Skeletal muscle tissue (tissue), 4 donors: ENCODE results near the gene GLI3. TPM values are rescaled to one million over a fixed set of nuclear protein-coding genes. Genes with fewer than 3 reads are reported as not detected.

Experiments used
- H3K27ac ChIP-seq: one replicate; pipeline ENCODE4 v1.7.0; 2013; ENCODE audit warnings: mild to moderate bottlenecking, low read depth, low read length, inconsistent platforms
- H3K27me3 ChIP-seq, 3 donors: one replicate each; pipeline ENCODE4 v1.7.0; 2013; ENCODE audit warnings: low read length in 3 of 3; ENCODE audit not compliant: control insufficient read depth in 3 of 3, insufficient read depth in 3 of 3
- H3K36me3 ChIP-seq, 3 donors: one replicate each; pipeline ENCODE4 v1.7.0; 2013; ENCODE audit warnings: low read length in 3 of 3; ENCODE audit not compliant: control insufficient read depth in 3 of 3, insufficient read depth in 3 of 3
- H3K4me1 ChIP-seq, 3 donors: one replicate each; pipeline ENCODE4 v1.7.0; 2013; ENCODE audit warnings: low read length in 3 of 3, mild to moderate bottlenecking in 3 of 3; ENCODE audit not compliant: control insufficient read depth in 3 of 3, insufficient read depth in 3 of 3
- H3K4me3 ChIP-seq, 3 donors: one replicate each; pipeline ENCODE4 v1.7.0; 2013; ENCODE audit warnings: low read length in 3 of 3
- H3K9ac ChIP-seq, 3 donors: one replicate each; pipeline ENCODE4 v1.7.0; 2013; ENCODE audit warnings: low read length in 3 of 3, mild to moderate bottlenecking in 3 of 3, moderate library complexity in 2 of 3, low read depth in 1 of 3
- H3K9me3 ChIP-seq, 3 donors: one replicate each; pipeline ENCODE4 v1.7.0; 2013; ENCODE audit warnings: low read length in 3 of 3; ENCODE audit not compliant: control insufficient read depth in 3 of 3
- total RNA-seq: library from RNA; depleted of rRNA; stranded (reverse); fragments of >200 nt; gene quantifications from one replicate; pipeline ENCODE4 v1.2.3, GENCODE V29; 2014
- donor health status: Osteomylitis.

GLI3 gene
- total RNA-seq, 1 donor from 2014 or later, result 13.6 TPM

DNA sequence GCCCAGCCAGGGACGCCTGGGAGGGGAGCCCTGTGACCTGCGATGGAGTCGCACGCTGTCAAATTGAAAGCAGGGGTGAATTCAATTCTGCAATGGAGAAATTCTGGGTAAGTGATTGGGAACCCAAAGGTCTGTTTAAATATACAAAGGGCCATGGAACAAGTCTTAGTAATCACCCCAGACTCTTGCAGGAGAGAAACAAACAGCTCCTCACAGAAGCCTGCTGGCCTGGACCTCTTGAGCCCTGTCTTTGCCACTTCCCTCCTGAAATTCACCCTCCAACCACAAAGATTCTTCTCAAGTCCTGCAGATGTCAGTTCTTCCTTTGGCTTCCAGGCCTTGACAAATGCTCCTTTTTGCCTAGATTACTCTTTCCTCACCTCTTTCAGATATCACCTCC, 97.3 kb downstream of the GLI3 start:
- Histone ChIP-seq H3K27ac (no peak overlapping the region), H3K4me3 (no peak overlapping the region), H3K9ac (no peak overlapping the region)

DNA sequence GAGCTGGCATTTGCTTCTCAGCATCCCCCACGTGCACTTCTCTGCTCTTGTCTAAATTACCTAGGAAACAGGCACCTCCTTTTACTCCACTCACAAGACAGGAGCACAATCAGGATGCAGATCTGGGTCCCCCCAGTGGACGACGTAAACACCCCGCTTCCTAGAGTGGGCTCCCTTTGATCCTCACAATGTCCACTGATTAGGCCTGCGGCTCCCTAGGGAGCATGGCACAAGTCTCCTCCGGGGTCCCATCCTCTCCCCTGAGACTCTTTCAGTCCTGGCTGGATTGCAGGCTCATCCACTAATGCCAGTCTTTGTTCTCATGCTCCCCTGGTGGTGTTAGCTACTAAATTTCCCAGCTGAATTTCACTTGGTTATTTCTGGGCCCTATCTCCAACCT, 98.3 kb downstream of the GLI3 start:
- peaks cover 0 to 4% (median 4%) of the 10 kb centered on the region in 3 donors for H3K4me1 ChIP-seq
- no peaks in the 10 kb centered on the region for H3K36me3 ChIP-seq
- no peaks in the 10 kb centered on the region for H3K9me3 ChIP-seq
- H3K27me3 ChIP-seq, result no peaks in the 10 kb centered on the region
- no peak overlapping the region for H3K9ac ChIP-seq
- H3K27ac ChIP-seq, result no peak overlapping the region
- H3K4me3 ChIP-seq, result no peak overlapping the region

More for the DNA sequence above, 97.3 kb downstream of the GLI3 start:
- no peaks in the 10 kb centered on the region for H3K27me3 ChIP-seq
- no peaks in the 10 kb centered on the region for H3K36me3 ChIP-seq
- peaks cover 0 to 4% (median 4%) of the 10 kb centered on the region in 3 donors for H3K4me1 ChIP-seq
- no peaks in the 10 kb centered on the region for H3K9me3 ChIP-seq

DNA sequence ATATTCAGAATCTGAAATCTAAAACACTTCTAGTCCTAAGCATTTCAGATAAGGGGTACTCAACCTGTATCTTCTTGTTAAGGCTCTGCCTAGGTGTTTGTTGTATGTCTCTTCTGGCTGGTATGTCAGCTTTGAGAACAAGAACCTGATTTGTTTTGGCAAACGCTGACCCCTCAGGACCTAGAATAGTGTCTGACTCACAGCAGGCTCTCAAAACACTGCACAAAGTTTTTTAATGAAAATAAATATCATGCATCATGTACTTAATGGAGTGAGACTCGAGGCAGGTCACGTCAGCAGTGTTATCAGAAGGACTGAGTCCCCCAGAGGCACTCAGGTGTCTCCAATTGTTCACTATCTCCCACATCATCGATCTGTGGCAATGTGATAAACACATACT, 99.1 kb downstream of the GLI3 start:
- Histone ChIP-seq H3K27ac (no peak overlapping the region), H3K36me3 (no peaks in the 10 kb centered on the region), H3K27me3 (no peaks in the 10 kb centered on the region), H3K9ac (no peak overlapping the region), H3K9me3 (no peaks in the 10 kb centered on the region), H3K4me3 (no peak overlapping the region), H3K4me1 (peaks cover 0 to 4% (median 4%) of the 10 kb centered on the region in 3 donors)

DNA sequence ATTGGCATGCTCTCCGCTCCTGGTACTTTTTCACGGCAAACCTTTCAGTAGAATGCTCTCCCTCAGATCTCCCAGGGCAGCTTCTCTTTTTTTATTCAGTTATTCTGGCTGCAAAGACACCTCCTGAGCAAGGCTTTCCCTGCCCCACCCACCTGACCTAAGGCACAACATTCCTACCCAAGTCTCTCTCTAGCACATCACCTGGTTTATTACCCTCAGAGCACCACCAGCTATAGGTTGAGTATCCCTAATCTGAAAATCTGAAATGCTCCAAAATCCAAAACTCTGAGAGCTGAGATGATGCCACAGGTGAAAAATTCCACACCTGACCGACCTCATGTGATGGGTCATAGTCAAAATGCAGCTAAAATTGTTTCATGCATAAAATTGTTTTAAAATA, 99.6 kb downstream of the GLI3 start:
- peaks cover 0 to 4% (median 4%) of the 10 kb centered on the region in 3 donors for H3K4me1 ChIP-seq
- H3K4me3 ChIP-seq, result no peak overlapping the region
- H3K9me3 ChIP-seq, result no peaks in the 10 kb centered on the region

DNA sequence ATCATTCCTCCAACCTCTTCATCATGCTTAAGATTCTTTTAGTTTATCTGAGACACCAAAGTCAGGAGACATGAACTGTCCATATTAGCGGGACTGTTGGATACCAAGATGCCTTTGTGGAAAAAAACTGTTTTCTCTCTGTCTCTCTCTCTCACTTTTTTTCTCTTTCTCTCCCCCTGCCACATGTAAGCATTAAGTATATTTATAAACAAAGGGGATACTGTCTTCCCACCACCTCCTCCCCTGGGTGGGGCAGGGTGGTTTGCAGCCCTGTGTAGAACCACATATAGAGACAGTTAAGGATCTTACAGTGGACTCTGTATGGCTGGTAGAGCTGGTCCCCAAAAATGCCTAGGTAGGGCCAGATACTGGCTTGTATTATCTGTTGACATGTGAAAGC, 101.3 kb downstream of the GLI3 start:
- Histone ChIP-seq H3K4me3 (no peak overlapping the region), H3K9ac (no peak overlapping the region), H3K4me1 (peaks cover 0 to 4% (median 4%) of the 10 kb centered on the region in 3 donors), H3K27me3 (no peaks in the 10 kb centered on the region), H3K9me3 (peaks cover 0 to 4% (median 0%) of the 10 kb centered on the region in 3 donors), H3K27ac (no peak overlapping the region), H3K36me3 (peaks cover 0 to 3% (median 0%) of the 10 kb centered on the region in 3 donors)

More for the DNA sequence above, 99.6 kb downstream of the GLI3 start:
- no peaks in the 10 kb centered on the region for H3K27me3 ChIP-seq
- no peak overlapping the region for H3K27ac ChIP-seq
- H3K9ac ChIP-seq, result no peak overlapping the region
- no peaks in the 10 kb centered on the region for H3K36me3 ChIP-seq

DNA sequence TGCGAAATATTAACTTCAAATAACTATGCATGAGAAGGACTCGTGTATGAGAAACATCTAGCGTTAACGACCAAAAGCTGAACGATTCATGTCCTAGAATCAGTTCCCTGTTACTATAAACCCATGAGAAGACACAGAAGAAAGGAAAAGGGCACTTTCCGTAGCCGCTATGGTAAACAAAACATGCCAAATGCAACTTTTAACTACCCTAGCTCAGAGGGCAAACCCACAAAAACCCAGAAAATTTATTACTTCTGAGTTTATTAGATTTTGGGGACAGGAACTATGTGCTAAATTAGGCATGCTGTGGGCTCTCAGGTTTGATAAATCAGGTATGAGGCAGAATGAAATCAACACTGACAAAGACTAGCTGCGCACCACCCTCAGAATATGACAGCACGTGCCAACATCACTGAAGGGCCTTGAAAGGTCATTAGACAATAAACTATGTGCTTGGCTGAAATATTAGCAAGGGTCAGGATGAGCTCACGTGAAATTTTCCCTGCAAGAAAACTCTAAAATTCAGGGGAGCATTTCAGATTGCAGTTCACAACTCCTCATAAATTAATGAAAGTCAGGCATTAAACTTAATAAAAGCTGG, 102.6 kb downstream of the GLI3 start:
- Histone ChIP-seq H3K4me3 (no peak overlapping the region), H3K9ac (no peak overlapping the region), H3K9me3 (peaks cover 0 to 4% (median 0%) of the 10 kb centered on the region in 3 donors), H3K27ac (no peak overlapping the region), H3K4me1 (peaks cover 0 to 4% (median 4%) of the 10 kb centered on the region in 3 donors), H3K36me3 (peaks cover 0 to 3% (median 0%) of the 10 kb centered on the region in 3 donors), H3K27me3 (no peaks in the 10 kb centered on the region)

DNA sequence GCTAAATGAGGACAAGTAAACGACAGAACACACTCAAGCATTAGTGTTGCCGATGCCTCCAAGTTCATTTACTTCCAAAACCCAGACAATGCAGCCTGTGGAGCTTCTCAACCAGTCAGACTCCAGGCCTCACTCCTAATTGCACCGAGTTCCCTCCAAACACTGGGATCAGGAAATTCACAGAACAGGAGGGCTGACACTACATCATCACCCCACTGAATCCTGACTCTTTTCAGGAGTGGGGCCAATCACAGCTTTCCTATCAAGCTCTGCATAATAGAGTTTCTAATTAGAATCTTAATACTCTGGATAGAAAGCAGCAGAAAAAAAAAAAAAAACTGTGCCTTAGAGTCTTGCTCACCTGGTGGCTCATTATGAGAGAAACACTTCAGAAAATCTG, 103.7 kb downstream of the GLI3 start:
- no peak overlapping the region for H3K27ac ChIP-seq
- H3K4me1 ChIP-seq, result peaks cover 0 to 4% (median 0%) of the 10 kb centered on the region in 3 donors
- peaks cover 0 to 3% (median 0%) of the 10 kb centered on the region in 3 donors for H3K36me3 ChIP-seq
- H3K9me3 ChIP-seq, result peaks cover 0 to 4% (median 0%) of the 10 kb centered on the region in 3 donors
- no peaks in the 10 kb centered on the region for H3K27me3 ChIP-seq
- H3K9ac ChIP-seq, result no peak overlapping the region
- no peak overlapping the region for H3K4me3 ChIP-seq

DNA sequence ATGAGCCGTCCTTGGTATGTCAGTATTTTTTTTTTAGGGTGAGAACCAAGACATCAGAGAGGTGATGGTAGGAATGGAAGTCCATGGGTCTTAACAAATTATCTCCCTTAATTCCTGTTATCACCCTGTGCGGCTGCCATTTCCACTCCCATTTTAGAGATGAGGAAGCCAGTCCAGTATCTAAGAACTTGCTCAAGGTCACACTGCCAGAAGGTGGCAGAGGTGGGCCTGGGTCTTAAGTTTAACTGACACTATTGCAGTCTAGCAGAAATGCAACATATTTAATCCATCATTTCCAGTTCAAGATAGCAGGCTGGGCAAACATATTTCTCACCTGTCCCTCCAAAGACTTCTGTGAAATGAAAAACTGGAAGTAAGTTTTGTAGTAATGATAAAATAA, 108.3 kb downstream of the GLI3 start:
- H3K27me3 ChIP-seq, result no peaks in the 10 kb centered on the region
- H3K4me3 ChIP-seq, result no peak overlapping the region
- H3K27ac ChIP-seq, result no peak overlapping the region
- peaks cover 0 to 3% (median 0%) of the 10 kb centered on the region in 3 donors for H3K36me3 ChIP-seq
- H3K9me3 ChIP-seq, result peaks cover 0 to 4% (median 0%) of the 10 kb centered on the region in 3 donors
- H3K9ac ChIP-seq, result no peak overlapping the region
- H3K4me1 ChIP-seq, result no peaks in the 10 kb centered on the region

DNA sequence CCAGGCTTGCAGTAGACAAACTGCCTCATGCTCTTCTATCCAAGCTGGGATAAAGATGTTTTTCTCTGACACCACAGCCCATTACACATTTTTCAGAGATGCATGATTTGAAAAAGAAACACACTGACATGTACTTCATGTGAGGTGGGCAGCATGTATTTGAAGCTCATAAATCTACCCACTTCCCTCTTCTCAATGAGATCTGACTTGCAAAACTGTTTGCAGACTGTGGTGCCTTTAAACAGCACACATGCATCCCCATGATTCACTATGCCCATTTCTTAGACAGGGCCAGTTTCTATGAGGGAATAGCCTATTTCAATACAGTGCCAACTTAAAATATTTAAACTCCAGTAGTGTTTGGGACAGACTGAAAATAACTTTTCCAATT, 109.8 kb downstream of the GLI3 start:
- peaks cover 0 to 4% (median 0%) of the 10 kb centered on the region in 3 donors for H3K9me3 ChIP-seq
- H3K36me3 ChIP-seq, result peaks cover 0 to 3% (median 0%) of the 10 kb centered on the region in 3 donors
- H3K9ac ChIP-seq, result no peak overlapping the region
- no peaks in the 10 kb centered on the region for H3K4me1 ChIP-seq
- no peak overlapping the region for H3K4me3 ChIP-seq
- no peaks in the 10 kb centered on the region for H3K27me3 ChIP-seq
- no peak overlapping the region for H3K27ac ChIP-seq

DNA sequence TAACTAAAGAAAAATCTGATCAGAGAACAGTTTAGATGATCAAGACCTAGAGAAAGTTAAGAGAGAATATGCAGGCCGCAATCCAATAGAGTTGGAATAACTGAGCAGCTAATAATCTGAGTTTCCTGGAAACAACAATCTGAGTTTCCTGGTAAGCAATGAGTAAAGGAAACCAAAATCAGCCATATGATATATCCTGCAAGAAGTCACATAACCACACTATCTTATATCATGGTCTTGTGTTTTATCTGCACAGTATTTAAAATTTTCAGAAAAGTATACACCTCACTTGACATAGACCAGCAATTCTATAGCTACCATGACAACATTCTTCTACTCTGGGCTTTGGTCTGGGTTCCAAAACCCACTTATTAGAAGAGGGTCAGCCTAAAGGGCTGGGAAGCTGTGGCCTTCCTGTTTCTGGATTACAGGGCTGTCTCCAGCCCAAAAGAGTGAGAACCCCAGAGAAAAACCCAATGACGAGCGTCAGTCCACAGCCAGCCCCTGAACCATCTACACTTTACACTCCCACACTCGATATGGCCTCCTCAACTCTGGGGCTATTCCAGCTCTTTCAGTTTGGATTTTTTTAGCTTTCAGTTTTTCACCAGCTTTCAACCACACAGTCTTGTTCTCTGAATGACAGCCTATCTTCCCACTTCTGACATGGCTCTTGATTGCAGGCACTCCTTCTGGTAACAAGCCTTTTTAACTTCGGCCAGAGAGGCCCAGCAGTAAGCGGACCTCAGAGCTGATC, 110.4 kb downstream of the GLI3 start:
- H3K27ac ChIP-seq, result no peak overlapping the region
- H3K4me1 ChIP-seq, result no peaks in the 10 kb centered on the region
- no peaks in the 10 kb centered on the region for H3K27me3 ChIP-seq
- peaks cover 0 to 3% (median 0%) of the 10 kb centered on the region in 3 donors for H3K36me3 ChIP-seq
- no peak overlapping the region for H3K4me3 ChIP-seq
- peaks cover 0 to 4% (median 0%) of the 10 kb centered on the region in 3 donors for H3K9me3 ChIP-seq
- H3K9ac ChIP-seq, result no peak overlapping the region
